ENCODE results near the gene SLC8A3. TPM values are rescaled to one million over a fixed set of nuclear protein-coding genes. Genes with fewer than 3 reads are reported as not detected.

Gene SLC8A3
- total RNA-seq, 1 donor from 2014 or later: 0.24 TPM

- Histone ChIP-seq H3K4me3 (no peak overlapping the region), H4K20me1 (ENCODE audit: low read depth) (no peaks in the 10 kb centered on the region), H3K27ac (no peak overlapping the region), H3K4me1 (no peaks in the 10 kb centered on the region), H2AFZ (replicated peaks) (no peak overlapping the region), H3F3A (ENCODE audit: low read depth) (no peaks in the 10 kb centered on the region), H3K9me3 (ENCODE audit: low read depth) (no peaks in the 10 kb centered on the region), H3K9ac (no peak overlapping the region), H3K4me2 (no peak overlapping the region), H3K27me3 (peaks cover 3% of the 10 kb centered on the region), H3K79me2 (ENCODE audit: low read depth) (no peaks in the 10 kb centered on the region), H3K36me3 (no peaks in the 10 kb centered on the region)
- H3K4me3 Mint-ChIP-seq: no peak overlapping the region
- no peaks in the 10 kb centered on the region for H3K36me3 Mint-ChIP-seq
- no peak overlapping the region for H3K27ac Mint-ChIP-seq
- TF ChIP-seq EZH2 (IDR thresholded peaks at IDR 0.05) (no peak), EZH2phosphoT487 (IDR thresholded peaks at IDR 0.05) (no peak)
- TF ChIP-seq, protein P1, sequence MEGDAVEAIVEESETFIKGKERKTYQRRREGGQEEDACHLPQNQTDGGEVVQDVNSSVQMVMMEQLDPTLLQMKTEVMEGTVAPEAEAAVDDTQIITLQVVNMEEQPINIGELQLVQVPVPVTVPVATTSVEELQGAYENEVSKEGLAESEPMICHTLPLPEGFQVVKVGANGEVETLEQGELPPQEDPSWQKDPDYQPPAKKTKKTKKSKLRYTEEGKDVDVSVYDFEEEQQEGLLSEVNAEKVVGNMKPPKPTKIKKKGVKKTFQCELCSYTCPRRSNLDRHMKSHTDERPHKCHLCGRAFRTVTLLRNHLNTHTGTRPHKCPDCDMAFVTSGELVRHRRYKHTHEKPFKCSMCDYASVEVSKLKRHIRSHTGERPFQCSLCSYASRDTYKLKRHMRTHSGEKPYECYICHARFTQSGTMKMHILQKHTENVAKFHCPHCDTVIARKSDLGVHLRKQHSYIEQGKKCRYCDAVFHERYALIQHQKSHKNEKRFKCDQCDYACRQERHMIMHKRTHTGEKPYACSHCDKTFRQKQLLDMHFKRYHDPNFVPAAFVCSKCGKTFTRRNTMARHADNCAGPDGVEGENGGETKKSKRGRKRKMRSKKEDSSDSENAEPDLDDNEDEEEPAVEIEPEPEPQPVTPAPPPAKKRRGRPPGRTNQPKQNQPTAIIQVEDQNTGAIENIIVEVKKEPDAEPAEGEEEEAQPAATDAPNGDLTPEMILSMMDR (IDR thresholded peaks at IDR 0.05): no peak
- H3K4me1 Mint-ChIP-seq: no peaks in the 10 kb centered on the region
- no peak for DNase-seq (ENCODE audit: low spot score)
- peaks cover 9% of the 10 kb centered on the region for H3K27me3 Mint-ChIP-seq (ENCODE audit: insufficient read depth, low read depth)
- no peaks in the 10 kb centered on the region for H3K9me3 Mint-ChIP-seq
Observed at GRCh38 chr14:70137788-70138187, 51.0 kb downstream of the SLC8A3 start.

GRCh38 chr14:70133461-70133860 lies 55.3 kb downstream of the SLC8A3 start:
- no peaks in the 10 kb centered on the region for H3K27me3 ChIP-seq
- no peaks in the 10 kb centered on the region for H3K9me3 Mint-ChIP-seq
- H3K4me1 Mint-ChIP-seq: peaks cover 3% of the 10 kb centered on the region
- no peaks in the 10 kb centered on the region for H3K79me2 ChIP-seq (ENCODE audit: low read depth)
- no peaks in the 10 kb centered on the region for H4K20me1 ChIP-seq (ENCODE audit: low read depth)
- no peak for DNase-seq (ENCODE audit: low spot score)
- no peak overlapping the region for H3K4me2 ChIP-seq
- no peak overlapping the region for H3K4me3 Mint-ChIP-seq
- peaks cover 7% of the 10 kb centered on the region for H3K27me3 Mint-ChIP-seq (ENCODE audit: insufficient read depth, low read depth)
- H3F3A ChIP-seq (ENCODE audit: low read depth): no peaks in the 10 kb centered on the region
- no peak overlapping the region for H3K27ac ChIP-seq
- no peak overlapping the region for H2AFZ ChIP-seq (replicated peaks)
- H3K4me1 ChIP-seq: no peaks in the 10 kb centered on the region
- H3K27ac Mint-ChIP-seq: no peak overlapping the region
- H3K4me3 ChIP-seq: no peak overlapping the region
- no peaks in the 10 kb centered on the region for H3K9me3 ChIP-seq (ENCODE audit: low read depth)
- no peak overlapping the region for H3K9ac ChIP-seq
- H3K36me3 Mint-ChIP-seq: no peaks in the 10 kb centered on the region
- H3K36me3 ChIP-seq: no peaks in the 10 kb centered on the region
- TF ChIP-seq EZH2 (IDR thresholded peaks at IDR 0.05) (no peak), EZH2phosphoT487 (IDR thresholded peaks at IDR 0.05) (no peak)
- TF ChIP-seq, protein P1 (IDR thresholded peaks at IDR 0.05): no peak

DNA sequence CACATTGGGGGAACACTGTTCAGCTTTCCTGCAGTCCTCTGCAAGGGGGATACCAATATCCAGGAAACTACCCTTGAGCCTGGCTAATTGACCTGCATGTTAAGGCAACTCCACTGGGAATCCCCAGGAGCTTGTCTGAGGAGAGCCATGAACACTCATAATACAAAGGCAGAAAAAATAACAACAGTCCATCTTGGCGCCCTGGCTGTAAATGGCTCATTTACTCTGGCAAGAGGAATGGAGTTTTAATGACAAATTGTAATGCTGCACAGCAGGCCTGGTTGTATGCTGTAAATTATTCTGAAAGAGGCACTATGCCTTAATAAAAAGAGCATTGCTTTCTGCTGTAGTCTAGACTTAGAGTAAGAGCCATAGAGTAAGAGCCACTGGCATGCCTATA lies 58.3 kb downstream of the SLC8A3 start:
- H3K4me2 ChIP-seq: no peak overlapping the region
- no peak overlapping the region for H3K27ac ChIP-seq
- no peaks in the 10 kb centered on the region for H3K27me3 ChIP-seq
- no peaks in the 10 kb centered on the region for H3K79me2 ChIP-seq (ENCODE audit: low read depth)
- H3K4me3 ChIP-seq: no peak overlapping the region
- H3K9me3 ChIP-seq (ENCODE audit: low read depth): no peaks in the 10 kb centered on the region
- Mint-ChIP-seq H3K4me3 (no peak overlapping the region), H3K4me1 (peaks cover 3% of the 10 kb centered on the region), H3K27ac (no peak overlapping the region), H3K36me3 (no peaks in the 10 kb centered on the region), H3K9me3 (no peaks in the 10 kb centered on the region), H3K27me3 (ENCODE audit: insufficient read depth, low read depth) (peaks cover 10% of the 10 kb centered on the region)
- no peak overlapping the region for H2AFZ ChIP-seq (replicated peaks)
- H3K4me1 ChIP-seq: no peaks in the 10 kb centered on the region
- H4K20me1 ChIP-seq (ENCODE audit: low read depth): no peaks in the 10 kb centered on the region
- DNase-seq (ENCODE audit: low spot score): no peak
- no peak overlapping the region for H3K9ac ChIP-seq
- H3K36me3 ChIP-seq: no peaks in the 10 kb centered on the region
- TF ChIP-seq, protein P1 (IDR thresholded peaks at IDR 0.05): no peak
- TF ChIP-seq EZH2 (IDR thresholded peaks at IDR 0.05): no peak
- no peak for TF ChIP-seq EZH2phosphoT487 (IDR thresholded peaks at IDR 0.05)
- H3F3A ChIP-seq (ENCODE audit: low read depth): no peaks in the 10 kb centered on the region

All from neural progenitor cell (in vitro differentiated cells).